GM21786 (cell line): Measurements from ENCODE around the gene COMTD1.

ENCODE experiments used
- ATAC-seq: cut with Tn5 transposase; IDR thresholded peaks from one replicate; pipeline ENCODE4 v1.9.1; 2021; ENCODE audit not compliant: unreplicated experiment

Gene COMTD1

GRCh38 chr10:75245354-75246250 lies 9.8 kb upstream of the COMTD1 start:
- ATAC-seq, result no peak

GRCh38 chr10:75244487-75245353 lies 9.0 kb upstream of the COMTD1 start:
- ATAC-seq, result no peak

- ATAC-seq, result no peak
Measured at GRCh38 chr10:75243426-75243825, 7.7 kb upstream of the COMTD1 start.

- ATAC-seq, result no peak
Measured at GRCh38 chr10:75240329-75241076, 4.7 kb upstream of the COMTD1 start.

GRCh38 chr10:75239096-75239790 lies 3.5 kb upstream of the COMTD1 start:
- ATAC-seq, result no peak

- ATAC-seq, result no peak
Measured at GRCh38 chr10:75238182-75239095, 2.7 kb upstream of the COMTD1 start.

- ATAC-seq, result no peak
Measured at GRCh38 chr10:75236178-75236825, 545 bp upstream of the COMTD1 start.

- peak; percentile 6 for ATAC-seq
Measured at GRCh38 chr10:75234683-75235374, 928 bp downstream of the COMTD1 start.

- ATAC-seq, result peak; percentile 52
Measured at GRCh38 chr10:75234017-75234682, 1.6 kb downstream of the COMTD1 start.

GRCh38 chr10:75233444-75234016 lies 2.2 kb downstream of the COMTD1 start:
- ATAC-seq, result no peak

GRCh38 chr10:75231672-75232581 lies 3.8 kb downstream of the COMTD1 start:
- no peak for ATAC-seq

GRCh38 chr10:75230600-75231038 lies 5.1 kb downstream of the COMTD1 start:
- ATAC-seq, result peak; percentile 40

GRCh38 chr10:75229971-75230370 lies 5.8 kb downstream of the COMTD1 start:
- no peak for ATAC-seq

- no peak for ATAC-seq
Measured at GRCh38 chr10:75228834-75229233, 6.9 kb downstream of the COMTD1 start.

- no peak for ATAC-seq
Measured at GRCh38 chr10:75228278-75228677, 7.5 kb downstream of the COMTD1 start.

- ATAC-seq, result no peak
Measured at GRCh38 chr10:75226656-75227055, 9.1 kb downstream of the COMTD1 start.
